Stimulated activated CD4-positive, alpha-beta T cell treated with anti-CD3 and anti-CD28 coated beads, Interleukin-15, amount 100 ng/mL, for 48 hours (primary cell): ENCODE measurements around the gene IDH3A.

ENCODE experiments used
- DNase-seq, 2 donors: peaks; one replicate each; pipeline ENCODE4 v3.0.0-alpha.2; 2020; ENCODE audit warnings: low read depth in 2 of 2

The IDH3A gene

DNA sequence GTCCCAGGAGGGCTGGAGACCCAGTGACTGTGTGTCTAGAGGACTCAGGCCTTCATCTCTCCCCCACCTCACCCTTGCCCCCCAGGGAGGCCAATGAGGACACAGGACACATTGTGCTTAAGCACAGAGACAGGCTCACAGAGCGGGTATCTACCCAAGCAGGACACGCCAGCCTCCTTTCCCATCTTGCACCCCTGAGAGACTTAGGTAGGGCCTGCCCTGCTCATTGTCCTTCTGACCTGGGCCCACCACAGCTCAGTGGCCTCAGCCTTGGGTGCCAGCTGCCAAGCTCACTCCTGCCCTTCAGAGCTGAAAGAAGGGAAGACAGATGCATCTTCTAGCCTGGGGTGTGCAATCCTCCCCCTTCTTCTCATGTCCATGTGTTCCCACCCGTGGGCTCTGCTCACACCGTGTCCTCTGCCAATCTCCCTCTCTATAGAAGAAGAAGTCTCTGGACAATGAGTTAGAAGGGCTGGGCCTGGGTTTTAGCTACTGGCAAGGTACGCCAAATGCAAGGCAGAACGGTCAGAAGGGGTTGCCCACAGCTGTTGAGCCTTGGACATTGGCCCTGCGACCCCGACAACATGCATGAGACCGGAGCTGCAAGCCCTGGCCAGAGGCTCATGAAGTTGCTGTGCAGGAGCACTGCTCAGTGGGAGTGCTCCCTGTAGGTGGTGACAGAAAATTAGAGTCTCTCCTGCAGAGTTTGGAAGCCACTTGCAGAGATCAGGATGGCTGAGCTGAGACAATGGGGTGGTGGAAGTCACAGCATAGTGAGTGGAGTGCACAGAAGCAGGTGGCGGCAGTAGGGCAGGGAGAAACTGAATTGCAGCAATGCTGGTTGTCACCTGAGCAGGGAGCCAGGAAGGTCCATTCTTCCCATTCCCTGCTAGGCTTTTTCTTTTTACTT lies 52.4 kb downstream of the IDH3A start:
- DNase-seq: no peak

DNA sequence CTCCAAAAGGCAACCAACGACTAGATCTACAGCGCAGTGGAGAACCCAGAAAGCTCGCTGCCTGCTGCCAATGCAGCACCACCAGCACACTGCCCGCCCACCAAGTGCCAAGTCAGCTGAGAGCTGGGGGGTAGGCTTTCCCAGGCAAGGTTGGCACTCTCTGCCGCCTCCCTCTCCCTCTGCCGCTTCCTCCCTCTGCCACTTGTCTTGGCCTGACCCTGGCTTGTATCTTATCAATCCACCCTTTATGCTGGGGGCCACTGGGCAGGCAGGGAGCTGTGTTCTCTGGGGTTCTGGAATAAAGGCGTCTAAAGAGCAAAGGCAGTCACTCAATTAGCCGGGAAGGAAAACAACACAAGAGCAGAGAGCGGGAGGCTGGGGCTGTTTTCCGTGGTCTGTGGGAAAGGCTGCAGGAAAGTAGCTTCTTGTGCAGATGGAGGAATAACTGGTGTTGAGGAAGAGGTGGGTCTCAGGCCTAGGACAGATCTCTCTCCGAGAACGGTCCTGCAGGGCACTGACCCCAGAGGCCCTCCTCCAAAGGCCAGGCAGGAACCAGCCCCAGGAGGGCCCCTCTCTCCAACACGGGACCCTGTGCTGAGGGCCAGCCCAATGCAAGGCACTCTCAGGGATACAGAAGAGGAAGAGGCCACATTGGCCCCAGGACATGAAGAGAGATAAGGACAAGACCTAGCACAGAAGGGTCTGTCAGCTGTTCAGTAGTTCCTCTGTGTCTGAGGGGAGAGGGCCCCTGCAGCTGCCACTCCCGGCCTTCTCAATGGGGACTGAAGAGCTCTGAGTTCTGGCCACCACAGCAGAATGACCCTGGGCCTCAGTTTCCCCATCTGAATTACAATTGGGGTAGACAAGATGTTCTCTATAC lies 54.4 kb downstream of the IDH3A start:
- no peak for DNase-seq

DNA sequence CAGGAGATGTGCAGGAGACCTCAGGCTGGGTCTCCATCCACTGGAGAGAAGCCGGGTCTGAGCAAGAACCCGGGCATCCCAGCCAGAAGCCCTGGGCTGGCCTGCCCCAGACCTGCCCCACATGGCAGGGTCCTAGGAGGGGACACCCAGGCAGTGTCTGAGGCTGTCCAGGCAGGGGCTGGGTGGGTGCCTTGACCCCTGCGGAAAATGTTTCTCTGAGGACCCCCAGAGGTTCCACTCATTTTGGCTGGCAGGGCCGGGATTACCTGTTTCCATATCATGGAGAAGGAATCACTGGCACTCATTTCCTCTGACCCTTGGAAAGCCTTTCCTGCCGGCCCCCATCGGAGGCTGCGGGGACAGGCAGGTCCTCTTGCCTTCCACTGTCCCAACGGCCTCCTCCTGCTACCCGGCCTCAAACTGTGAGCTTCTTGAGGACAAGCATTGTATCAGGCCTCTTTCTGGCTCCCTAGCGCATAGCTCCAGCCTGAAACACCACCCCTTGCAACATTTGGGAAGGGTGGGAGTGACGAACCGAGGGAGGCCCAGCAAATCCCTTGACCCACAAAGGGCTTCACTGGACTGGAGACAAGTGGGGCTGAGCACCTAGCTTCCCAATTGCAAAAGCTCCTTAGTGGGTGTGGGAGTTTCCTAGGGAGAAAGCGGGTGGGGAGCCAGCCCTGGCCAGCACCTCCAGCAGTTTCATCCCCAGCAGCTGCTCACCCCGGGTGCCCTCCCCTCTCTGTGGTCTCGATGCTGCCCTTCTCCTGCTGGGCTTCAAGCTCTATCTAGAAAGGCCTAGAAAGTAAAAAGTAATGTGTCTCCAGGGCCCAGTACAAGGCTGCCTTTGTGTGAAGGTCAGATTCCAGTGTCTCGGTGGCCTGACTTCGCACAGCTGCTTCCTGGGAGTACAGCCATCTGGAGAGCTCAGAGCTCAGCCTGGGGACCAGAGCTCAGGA lies 55.5 kb downstream of the IDH3A start:
- DNase-seq: no peak

DNA sequence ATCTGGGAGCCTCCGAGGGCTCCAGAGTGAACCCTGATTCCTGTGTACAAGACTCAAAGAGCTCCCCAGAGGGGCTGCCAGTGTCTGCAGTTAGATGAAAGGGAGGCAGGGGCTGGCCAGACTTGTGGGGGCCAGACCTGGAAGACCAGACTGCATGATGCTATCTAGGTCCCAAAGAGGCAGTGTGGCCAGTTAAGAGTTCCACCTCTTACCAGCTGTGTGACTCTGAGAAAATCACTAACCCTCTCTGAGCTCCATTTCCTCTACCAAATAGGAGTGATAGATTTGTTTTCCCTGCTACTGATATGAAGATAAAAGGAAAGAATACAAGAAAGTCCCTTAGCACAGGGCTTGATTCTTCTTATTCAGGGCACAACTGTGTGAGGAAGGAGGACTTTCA lies 56.2 kb downstream of the IDH3A start:
- DNase-seq: no peak

DNA sequence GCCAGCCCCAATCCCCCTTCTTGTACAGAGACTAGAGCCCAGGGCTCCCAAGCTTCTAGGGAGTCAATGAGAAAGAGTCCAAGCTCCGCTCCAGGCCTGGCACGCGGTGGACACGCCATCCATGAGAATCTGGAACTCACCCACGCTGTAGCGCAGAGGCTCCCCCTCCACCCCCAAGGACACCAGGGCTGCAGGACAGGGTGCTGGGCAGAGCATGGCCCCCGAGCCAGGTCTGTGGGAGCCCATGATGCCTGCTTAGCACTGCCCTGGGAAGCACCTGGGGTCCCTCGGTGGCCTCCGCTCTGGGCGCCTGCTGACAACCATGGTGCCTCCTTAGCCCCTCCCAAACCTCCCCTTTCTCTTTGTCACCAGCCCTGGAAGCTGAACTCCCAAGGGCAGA lies 56.7 kb downstream of the IDH3A start:
- no peak for DNase-seq

DNA sequence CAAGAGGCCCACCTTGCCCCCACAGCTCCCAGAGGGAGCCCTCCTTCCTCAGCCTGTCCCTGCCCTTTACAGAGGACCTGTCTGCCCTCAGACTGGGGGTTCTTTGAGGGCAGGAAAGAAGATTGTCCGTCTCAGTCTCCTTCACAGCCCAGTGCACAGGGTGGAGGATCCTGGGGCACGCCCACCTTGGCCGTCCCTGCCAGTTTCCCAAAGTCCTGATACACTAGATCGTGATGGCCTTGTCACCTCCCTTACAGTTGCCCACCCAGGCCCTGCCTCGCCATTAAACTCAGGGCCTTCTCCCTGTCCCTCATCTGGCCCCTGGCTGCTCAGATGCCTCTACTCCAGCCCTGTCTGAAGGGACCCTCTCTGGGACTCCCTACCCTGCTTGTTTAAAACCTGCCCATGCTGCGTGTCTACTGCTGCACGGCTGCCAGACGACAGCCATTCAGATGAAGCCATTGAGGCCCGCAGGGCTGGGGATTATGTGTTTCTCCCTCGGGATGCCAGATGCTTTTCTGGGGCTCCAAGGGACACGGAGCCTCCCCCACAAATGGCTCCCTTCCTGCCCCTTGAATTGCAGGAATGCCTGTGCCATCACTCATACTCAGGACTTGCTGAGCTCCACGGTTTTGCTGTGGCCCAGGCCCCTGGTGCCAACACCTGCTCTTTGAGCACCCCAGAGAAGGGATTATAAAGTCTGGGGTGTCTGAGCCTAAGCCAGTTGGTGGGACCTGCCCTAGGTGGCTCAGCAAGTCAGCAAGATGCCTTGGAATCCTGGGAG lies 57.4 kb downstream of the IDH3A start:
- no peak for DNase-seq

DNA sequence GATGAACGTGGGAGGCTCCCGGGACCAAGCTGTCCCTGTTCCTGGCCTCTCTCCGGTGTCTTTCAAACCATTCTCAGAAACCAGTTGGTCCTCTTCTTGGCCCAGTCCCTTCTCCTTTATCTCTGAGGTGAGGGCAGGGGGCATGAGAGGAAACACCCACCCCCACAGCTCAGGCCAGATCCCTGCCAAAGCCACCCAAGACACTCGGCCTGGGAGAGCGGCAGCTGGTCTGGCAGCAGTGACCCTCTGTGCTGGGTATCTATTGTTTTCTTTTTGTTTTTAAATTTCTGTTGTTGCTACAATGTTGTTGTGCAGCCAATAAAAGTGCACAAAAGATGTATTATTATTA lies 57.9 kb downstream of the IDH3A start:
- DNase-seq: no peak

DNA sequence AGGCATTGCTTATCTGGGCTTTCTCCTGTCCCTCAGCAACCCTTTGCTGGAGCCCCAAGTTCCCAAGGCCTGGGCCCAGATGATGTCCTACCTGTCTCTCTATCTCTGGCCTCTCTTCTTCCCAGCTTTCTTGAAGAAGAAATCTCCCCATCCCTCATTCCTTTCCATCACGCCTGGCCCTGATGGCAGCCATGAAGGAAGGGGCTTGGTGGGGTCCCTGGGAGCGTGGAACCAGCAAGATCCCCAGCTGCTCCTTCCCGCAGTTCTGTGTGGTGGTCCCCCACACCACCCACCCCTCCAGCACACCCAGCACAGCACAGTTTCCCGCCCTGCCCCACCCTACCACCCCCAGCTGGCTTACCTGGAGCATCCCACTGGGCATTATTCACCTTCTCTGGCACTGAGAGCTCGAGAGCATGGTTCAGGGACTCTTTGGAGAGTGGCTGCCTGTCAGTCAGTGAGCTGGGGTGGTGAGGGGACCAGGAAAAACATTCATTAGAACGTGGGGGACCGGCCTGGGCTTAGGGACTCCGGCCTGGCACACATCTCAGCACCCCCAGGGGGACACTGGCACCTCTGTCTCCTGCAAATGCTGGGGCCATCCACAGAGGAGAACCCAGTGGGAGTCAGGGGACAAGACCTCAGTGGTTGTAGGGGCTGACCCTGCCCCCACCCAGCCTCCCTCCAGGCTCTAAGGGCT lies 58.6 kb downstream of the IDH3A start:
- DNase-seq: no peak

DNA sequence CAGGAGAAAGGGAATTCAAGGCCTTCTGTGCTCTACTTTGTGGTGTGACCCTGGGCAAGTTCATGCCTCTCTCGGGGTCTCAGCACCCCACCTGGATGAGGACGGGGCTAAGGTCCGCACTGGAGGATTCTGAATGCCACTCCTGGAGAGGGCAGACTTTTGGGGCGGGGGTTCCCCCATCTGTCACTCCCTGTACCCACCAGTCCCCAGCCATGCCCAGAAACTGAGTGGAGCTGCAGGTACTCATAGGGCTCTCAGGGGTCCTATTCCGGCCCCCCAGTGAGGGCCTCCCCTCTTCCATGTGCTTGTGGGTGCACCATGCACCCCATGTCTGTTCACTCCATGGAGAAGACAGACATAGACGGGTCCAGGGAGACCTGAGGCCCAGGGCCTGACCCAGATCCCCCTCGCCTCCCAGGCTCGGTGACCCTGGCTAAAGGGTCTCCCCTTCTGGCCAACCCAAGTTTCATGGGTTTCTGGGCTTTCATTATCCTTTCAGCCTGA lies 59.2 kb downstream of the IDH3A start:
- DNase-seq: no peak

DNA sequence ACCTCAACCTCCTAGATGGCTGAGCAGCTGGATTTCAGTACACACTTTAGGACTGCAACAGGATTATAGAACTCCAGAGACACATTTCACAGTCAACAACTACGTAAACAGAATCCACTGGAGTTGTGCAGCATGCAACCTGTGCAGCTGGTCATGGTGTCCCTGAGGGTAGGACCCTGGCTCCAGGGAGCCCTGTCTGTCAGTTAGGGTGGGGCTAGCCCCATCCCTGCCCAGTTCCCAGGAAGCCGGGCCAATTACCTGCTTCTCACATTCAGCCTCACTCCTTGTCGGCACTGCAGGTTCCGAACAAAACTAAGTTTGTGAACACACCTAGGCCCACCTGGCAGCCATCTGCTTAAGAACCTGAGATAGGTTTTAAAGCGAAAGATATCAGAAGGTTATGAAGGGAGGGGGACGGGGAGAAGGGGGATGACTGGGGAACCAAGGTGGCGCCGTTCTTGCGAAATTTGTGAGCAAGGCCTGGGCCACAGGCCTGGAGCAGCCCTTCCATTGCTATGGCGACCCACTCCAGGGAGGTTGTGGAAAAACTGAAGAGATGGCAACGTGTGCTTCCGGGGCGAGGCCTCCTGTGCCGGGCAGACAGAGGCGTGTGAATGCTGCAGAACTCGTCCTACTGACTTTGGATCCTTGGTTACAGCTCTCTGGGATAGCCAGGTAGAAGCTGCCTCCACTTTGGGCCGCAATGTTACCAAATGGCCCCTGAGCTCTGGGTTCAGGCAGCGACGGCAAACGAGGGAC lies 59.9 kb downstream of the IDH3A start:
- DNase-seq: no peak

DNA sequence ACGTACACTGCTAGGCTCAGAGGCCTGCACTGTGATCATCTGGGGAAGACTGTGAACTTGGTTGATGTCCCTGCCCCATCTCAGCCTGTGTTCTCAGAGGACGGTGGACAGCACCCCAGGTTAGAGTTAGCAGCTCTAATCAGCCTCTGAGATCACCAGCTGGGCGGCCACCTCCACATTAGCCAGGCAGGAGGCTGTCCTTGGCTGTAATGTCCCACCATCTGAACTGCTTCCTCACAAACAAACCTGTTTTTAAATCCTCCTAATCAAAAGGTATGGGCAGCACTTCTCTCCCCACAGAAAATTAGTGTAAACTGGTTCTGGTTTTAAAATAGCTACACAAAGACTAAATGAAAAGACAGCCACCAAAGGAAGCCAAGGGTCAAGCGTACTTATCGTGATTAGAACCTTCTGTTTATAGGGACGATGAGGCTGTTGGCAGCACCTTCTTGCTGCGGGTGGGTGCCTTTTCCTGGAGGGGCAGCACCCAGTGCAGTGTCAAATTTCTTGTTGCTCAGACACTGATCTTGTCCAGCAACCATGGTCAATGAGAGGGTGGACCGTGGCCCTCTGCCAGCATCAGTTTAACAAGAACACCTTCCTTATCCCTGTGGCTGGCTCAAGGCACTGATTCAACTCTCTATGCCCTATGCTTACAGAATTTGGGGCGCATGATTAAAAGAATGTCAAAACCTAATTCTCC lies 60.6 kb downstream of the IDH3A start:
- no peak for DNase-seq

DNA sequence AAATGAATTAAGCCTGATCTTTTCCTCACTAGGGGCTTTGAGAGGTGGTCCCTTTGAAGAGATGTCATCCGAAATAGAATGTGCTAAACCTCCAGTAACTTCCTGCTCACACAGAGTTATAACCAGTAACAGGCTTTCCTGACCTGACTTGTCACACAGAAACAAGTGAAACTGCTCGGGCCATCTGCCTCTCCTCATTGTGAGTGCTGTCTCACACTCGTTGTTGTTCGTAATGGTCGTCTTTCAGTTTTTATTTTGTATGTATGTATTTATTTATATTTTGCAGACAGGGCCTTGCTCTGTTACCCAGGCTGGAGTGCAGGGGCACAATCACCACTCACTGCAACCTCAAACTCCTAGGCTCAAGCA lies 61.2 kb downstream of the IDH3A start:
- no peak for DNase-seq

DNA sequence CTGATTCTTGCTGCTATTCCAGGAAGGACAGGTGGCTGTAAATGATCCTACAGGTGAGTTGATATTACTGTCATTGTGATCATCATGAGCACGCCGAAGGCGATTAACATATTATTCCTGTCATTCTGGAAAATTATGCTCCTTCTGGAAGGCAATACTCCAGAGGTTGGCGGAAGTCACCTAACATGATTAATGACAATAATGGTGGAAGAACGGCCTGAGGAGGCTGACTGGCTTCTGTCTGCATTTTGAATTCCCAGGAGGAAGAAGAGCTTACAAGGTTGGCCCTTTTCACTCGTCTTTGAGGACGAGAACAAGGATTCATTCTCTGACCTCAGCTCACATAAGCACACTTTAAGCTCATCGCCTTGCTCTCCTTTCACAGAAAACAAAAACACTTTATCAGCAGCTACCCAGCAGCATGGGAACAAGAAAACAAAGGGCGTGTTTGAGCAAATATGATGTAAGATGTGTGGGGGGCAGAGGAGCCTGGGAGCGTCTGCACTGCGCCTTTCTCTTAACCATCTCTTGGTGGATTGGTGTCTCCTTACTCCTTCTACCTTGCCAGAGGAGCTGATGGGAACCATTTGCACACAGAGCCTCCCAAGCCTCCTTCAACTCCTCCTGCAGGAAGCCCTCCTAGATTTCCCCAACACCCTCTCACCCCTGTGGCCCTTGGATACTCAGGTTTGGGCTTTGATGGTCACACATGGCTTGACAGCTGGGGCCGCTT lies 62.2 kb downstream of the IDH3A start:
- DNase-seq: no peak

DNA sequence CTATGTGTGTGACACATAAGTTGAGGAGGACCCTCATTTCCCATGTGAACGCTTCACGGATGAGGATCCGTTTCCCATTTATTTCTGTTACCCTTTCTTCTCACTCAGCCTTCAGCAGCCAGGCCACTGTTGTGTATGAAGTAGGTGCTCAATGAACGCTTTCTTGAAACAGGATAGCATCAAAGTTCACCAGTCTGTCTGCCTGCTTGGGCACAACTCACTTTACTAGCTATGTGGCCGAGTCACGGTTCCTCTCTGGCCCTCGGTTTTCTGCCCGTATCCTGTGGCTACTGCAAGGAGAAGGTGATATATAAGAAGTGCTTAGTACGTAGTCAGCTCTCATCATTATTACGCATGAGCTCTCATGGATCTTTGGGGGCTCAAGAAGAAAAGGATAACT lies 62.8 kb downstream of the IDH3A start:
- DNase-seq: no peak

DNA sequence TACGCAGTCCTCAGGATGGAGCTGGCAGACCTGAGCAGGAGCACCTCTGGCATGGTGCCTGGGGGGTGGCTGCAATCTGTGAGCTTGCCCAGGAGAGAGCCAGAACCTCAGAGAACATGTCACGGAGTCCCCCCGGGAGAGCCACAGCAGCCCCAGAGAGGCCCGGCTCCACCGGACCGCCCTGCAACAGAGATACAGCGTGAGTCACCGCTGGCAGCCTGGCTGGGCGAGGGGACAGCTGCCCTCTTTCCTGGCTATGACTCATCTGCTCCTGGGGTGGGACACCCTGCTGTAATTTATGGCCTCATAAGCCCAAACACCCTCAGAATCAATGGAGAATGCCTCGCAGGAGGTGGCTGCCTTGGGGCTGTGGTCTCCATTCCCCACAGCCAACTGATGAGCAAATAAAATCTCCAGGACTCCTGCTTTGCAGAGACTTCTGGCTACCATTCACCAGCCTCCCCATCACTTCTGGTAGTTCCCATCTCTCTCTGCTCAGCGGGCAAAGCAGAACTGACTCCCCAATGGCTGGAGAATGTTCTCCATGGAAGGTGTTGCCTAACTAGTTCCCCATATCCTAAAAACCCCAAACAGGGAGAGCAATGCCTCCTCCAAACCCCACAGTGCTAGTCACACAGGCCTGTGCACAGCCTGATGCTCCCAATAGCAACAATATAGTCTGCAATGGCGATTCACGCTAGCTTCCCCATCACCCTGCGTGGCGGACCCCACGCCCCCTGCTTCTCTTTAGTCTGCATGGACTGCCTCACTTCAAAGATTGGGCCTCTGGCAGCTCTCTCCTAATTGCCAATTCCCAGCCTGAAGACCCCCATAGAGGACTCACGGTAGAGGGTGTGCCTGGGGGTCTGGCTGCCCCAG lies 63.6 kb downstream of the IDH3A start:
- no peak for DNase-seq

DNA sequence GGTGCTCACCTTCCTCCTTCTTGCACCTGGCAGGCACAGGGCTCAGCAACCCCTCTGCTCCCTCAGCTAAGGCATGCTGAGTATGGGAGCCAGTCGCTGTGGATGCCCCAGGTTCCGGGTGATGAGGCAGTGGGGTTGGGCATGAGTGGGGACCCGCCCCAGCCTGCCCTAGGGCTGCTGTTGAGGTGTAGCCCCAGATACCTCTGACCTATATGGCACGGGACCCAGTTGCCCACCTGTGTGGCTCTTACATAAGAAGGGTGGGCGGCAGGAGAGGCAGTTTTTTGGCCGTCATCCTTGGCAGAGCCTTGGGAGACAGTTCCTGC lies 64.2 kb downstream of the IDH3A start:
- no peak for DNase-seq

DNA sequence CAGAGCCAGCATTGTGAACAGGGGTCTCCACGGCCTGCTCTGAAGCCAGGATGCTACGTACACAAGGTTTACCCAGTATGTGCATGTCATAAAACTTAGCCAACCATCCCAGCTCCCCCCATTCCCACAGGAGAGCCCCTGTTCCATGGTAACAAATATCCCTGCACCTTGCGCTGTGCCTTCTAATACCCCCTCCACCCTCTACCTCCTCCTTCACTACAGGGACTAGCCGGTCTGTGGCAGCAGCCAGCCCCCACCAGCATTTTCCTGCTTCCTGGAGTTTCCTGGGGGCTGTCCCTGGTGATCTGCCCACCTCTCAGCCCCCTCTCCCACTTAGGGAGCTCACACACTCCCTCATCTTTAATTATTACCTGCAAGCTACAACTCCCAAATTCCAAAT lies 64.8 kb downstream of the IDH3A start:
- DNase-seq: no peak
